Measurements from ENCODE around the gene MLST8.

Gene MLST8

GRCh38 chr16:2205104-2205966, at the start of gene MLST8:
Gene MLST8, plus strand, starts transcription at chr16:2205454. Its CDS starts 632 bp downstream, at chr16:2206086.
- DNase-seq, result peak; percentile 89 to 91

GRCh38 chr16:2155977-2156848, 49.0 kb upstream of the MLST8 start:
- DNase-seq, result no peak

DNA sequence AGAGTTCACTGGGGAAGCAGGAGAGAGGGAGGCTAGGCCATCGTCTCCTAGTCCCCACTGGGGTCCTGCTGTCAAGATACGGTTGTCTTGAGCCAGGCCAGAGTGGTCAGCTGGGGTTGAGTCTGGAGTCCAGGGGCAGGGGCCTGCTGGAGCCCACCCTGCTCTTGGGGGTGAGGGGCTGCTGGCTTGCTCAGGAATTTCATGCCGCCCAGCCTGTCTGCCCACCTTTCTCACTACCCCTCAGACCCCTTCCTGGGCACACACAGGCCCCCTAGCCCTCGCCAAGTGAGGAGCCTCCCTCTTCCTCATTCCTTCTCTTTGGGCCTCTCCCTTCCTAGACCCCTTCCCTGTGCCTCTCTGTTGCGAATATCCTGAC, 48.4 kb upstream of the MLST8 start:
- no peak for DNase-seq

DNA sequence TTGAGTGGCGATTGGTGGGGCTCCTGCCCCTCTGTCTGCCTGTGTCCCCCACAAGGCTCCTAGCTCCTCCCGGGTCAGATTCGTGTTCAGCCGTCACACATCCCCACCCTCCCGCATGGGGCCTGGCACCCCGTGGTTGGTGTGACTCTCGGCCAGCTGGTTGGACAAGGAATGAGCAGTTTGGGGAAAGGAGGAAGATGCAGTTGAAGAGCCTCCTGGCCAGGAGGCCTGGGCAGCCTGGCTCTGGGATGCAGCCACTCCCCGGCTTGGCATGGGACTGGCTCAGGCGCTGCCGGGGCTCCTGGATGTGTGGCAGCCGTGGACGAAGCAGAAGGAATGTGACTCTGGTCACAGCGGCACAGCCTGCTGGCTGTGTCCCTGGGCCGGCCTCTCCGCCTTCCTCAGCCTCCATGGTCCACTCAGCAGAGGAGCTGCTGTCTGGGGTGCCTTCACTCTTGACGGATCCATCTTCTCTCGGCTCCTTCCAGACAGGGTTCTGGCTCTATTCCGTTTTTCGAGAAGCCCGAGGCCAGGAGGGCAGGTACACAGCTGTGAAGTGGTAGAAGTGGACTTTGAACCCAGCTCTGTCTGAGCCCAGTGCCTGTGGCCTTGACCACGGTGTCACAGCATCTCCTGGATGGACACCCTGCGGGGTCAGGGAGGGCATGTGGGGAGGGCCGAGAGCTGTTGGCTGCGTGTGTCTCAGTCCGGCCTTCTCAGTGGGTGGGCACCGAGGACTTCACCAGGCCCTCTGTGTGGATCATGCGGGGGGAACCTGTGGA, 47.6 kb upstream of the MLST8 start:
- no peak for DNase-seq

DNA sequence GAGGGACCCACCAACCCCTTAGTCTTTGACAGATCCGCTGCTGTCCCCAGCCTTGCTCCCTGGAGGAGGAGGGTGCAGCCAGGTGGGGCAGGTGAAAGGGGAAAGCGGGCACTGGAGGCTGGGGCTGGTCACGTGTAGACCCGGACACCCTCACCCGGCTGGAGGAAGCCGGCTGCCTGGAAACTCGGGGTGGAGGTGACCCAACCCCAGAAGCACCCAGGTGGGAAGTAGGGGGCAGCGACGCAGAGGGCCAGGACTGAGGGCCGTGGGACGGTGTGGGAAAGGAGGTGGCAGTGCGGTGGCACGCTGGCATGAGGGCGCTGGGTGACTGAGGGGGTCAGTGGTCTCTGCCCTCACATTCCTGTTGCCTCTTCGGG, 47.0 kb upstream of the MLST8 start:
- no peak for DNase-seq

GRCh38 chr16:2159175-2159838, 45.9 kb upstream of the MLST8 start:
- DNase-seq, result no peak

DNA sequence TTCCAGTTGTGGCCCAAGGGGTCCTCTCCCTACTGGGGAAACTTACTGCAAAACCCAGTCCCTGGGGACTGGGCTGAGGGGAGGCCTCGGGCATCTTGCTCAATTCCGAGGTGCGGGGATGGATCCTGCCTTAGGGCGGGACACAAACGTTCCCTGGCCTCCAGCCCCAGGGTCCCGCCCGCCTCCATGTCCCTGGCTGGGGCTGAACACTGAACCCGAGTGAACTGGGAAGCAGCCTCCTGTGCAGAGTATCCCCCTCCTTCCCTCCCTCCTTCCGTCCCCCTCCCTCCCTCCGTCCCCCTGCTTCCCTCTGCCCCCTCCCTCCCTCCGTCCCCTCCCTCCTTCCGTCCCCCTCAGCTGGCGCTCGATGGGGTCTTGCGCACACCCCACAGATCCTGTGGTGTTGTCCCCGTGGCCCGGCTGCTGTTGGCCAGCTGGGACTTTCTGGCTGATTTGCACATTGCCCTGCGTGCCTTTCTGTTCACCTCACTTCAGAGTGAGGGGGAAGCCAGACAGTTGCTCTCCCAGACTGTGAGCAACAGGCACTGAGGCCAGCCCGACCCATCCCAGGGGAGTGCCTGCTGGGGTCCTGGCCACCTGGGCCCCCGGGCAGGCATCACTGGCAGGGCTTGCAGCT, 44.2 kb upstream of the MLST8 start:
- no peak for DNase-seq

DNA sequence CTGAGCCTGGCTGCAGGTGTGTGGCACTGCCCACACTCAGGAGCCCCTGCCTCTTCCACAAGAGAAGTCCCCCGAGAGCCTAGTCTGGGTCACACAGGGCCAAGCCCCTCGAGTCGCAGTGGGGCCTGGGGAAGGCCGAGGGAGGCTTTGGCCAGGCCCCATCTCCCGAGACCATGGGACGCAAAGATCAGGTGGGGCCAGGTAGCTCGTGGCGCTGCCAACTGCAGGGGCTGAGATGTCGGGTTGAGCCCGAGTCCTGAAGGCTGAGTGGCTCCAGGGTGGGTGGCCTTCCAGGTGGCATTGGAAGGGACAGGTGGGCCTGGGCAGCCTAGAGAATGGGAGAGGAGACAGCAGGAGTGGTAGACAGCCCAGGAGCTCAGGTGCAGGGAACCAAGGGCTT, 43.3 kb upstream of the MLST8 start:
- DNase-seq, result no peak

- no peak for DNase-seq
Measured at GRCh38 chr16:2162676-2163118, 42.6 kb upstream of the MLST8 start.

DNA sequence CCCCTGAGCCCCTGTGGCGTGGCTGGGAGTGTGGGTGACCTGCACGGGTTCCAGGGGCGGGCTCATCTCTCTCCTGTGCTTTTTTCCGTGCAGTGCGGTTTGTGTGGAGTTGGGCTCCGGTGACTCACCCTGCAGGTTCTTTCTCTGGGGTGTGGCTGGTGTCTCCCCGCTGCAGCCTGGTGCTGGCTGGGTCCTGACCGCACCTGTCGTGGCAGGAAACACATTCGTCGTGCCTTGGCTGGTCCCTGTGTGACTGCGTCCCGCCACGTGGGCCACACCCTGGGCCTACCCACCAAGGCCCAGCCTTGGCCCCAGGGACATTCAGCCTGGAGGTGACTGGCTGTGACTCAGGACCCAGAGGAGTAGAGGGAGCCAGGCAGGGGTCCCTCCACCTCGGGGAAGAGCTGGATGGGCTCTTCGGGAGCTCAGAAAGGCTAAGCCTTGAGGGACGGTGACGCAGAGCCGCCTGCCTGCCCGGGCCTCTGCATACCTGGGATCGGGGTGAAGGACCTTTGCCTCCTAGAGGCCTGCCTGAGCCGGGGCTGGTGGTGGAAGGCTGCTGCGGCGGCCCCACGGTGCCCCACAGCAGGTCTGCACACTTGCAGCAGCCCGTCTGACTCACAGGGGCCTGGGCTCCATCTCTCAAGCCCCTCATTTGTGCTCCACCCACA, 41.9 kb upstream of the MLST8 start:
- no peak for DNase-seq

GRCh38 chr16:2165861-2166260, 39.4 kb upstream of the MLST8 start:
- DNase-seq, result no peak

GRCh38 chr16:2166263-2167067, 38.8 kb upstream of the MLST8 start:
- no peak for DNase-seq

DNA sequence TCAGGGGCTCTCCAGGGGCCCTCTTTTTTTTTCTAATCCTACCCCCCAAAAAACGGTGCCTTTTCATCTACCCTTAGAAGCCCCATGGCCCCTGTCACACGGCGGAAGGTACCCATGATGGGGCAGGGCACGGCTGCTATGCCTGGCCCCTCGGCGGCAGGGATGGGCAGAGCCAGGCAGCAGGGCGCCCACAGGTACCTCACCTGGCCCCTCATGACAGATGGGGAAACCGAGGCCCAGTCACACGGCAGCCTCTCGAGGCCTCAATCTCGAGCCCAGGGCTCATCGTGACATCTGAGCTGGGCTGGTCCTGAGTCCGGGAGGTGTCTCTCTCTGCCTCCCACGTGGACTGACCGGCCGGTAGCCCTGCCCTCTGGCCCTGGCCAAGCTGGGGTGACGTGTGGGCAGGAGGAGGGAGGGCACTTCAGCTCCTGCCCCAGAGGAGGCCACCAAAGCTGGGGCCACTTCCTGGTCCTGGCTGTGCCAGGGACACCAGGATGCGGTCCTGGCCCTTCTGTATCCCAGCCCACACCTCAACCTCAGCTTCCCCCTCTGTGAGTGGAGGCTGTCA, 38.1 kb upstream of the MLST8 start:
- no peak for DNase-seq

DNA sequence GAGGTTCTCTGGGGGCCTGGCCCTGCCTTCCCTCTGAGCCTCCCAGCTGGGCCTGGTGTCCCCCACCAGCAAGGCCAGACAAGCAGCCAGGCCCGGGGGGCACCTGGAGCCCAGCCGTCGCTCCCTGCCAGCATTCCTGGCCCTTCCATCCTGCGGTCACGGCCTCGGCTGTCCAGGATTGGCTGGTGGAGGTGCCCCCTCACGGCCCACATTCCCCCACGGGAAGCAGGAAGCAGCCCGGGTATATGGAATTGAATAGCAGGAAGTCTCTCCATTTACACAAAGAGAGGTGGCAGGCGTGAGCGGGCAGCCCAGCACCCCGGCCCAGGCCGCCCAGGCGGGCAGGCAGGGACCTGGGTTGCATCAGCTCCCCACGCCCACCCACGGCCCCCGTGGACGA, 35.2 kb upstream of the MLST8 start:
- no peak for DNase-seq

DNA sequence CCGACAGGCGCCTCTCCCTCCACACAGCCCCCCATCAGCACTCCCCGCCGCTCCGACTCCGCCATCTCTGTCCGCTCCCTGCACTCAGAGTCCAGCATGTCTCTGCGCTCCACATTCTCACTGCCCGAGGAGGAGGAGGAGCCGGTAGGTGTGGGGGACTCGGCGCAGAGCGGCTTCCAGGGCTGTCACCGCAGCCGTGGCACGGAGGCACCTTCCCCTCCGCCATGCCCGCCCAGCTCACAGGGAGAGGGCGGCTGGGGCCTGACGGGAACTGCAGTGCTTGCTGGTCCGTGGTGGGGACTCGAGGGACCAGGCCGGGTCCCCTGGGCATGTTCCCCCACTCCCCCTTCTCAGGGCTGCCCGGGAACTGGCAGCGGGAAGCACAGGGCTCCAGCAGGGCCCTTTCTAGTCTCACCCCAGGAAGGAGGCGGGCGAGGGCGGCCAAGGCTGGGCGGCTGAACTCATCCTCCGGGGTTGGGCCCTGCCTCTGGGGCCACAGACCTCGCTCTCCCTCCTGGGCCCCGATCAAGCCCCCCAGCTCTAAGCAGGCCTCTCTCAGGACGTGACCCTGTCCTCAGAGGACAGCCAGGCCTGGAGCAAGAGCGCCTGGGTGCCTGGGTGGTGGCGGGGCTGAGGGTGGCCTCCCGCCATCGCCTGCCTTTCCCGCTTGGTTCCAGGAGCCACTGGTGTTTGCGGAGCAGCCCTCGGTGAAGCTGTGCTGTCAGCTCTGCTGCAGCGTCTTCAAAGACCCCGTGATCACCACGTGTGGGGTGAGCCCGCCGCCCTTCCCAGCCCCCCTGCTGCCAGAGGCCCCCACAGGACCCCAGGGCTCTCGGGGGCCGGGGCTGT, 34.4 kb upstream of the MLST8 start:
- DNase-seq, result no peak

- DNase-seq, result no peak
Measured at GRCh38 chr16:2171601-2172178, 33.6 kb upstream of the MLST8 start.

DNA sequence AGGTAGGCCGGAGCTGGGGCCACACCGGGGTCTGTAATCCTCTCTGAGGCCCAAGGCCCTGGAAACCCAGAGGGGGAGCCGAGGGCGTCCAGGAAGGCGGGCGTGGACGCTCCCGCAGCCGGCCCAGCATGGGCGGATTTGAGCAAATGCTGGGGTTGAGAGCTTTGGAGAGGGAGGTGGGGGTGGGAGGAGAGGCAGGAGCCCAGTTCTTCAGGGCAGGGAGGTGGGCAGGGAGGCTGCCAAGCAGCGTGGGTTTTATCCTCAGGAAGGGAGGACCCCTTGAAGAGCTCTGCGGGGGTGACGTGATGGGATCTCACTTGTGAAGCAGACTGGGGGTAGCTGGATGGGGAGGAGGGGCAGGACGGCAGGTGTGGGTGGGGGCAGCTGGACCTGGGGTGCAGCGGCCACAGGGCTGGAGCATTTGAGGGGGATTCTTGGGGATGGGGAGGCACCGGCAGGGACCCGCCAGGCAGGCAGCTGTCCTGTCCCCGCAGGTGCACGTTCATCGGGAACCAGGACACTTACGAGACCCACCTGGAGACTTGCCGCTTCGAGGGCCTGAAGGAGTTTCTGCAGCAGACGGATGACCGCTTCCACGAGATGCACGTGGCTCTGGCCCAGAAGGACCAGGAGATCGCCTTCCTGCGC, 32.4 kb upstream of the MLST8 start:
- DNase-seq, result no peak

DNA sequence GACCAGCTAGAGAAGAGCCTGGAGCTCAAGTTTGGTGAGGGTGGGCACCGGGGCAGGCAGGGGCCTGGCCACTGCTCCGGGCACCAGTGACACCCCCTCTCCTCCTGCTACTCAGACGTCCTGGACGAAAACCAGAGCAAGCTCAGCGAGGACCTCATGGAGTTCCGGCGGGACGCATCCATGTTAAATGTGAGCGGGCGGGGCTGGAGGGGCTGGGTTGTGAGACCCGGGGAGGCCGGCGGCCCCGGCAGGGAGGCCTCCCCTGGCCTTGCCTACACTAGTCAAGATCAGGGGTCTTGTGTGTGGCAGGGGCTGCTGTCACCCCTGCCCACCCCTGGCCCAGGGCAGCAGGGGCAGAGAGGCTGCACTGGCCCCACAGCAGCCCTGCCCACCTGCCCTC, 31.9 kb upstream of the MLST8 start:
- DNase-seq, result no peak
